ENCODE data around the gene TVP23C. TPM values are rescaled to one million over a fixed set of nuclear protein-coding genes. Genes with fewer than 3 reads are reported as not detected.

The TVP23C gene
- total and polyA plus RNA-seq, 2 experiments from 2014 or later = 10.4 to 31.7 TPM

DNA sequence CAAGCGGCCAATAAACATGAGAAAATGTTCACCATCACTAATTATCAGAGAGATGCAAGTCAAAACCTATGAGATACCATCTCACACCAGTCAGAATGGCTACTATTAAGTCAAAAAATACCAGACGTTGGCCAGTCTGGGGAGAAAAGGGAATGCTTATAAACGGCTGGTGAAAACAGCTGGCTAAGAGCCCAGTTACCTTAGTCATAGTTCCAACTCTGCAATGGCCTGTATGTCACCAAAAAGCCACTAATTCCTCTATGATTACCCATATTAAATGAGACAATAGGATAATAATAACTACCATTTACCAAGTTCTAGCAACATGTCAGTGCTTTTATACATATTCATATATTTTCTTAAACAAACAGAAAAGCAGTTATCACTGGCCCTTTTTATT, 52.9 kb downstream of the TVP23C start:
- Mint-ChIP-seq H3K4me3 (no peak overlapping the region), H3K4me1 (no peaks in the 10 kb centered on the region; the same call in 2 of the 3 replicates), H3K27me3 (ENCODE audit: insufficient read depth, low read depth, poor library complexity) (peaks cover 7% of the 10 kb centered on the region), H3K9me3 (peaks cover 2% of the 10 kb centered on the region; the same call in 2 of the 3 replicates), H3K36me3 (ENCODE audit: low read depth) (peaks cover 43% of the 10 kb centered on the region), H3K27ac (no peak overlapping the region)
- no peak overlapping the region for H3K4me3 ChIP-seq
- peaks cover 5% of the 10 kb centered on the region; the same call in 1 of the 2 replicates for H4K20me1 ChIP-seq (replicated peaks; ENCODE audit: insufficient read depth)
- DNase-seq (ENCODE audit: low spot score) = no peak
- H3K27ac ChIP-seq (ENCODE audit: low read depth) = no peak overlapping the region
- no peak for ATAC-seq
- H3K4me2 ChIP-seq = no peak overlapping the region
- H3K79me2 ChIP-seq (replicated peaks; ENCODE audit: insufficient read depth) = no peaks in the 10 kb centered on the region
- no peak for TF ChIP-seq EZH2phosphoT487 (IDR thresholded peaks at IDR 0.05; ENCODE audit: unreplicated experiment)
- no peak for TF ChIP-seq ZNF331 (CRISPR knock-in tag; IDR thresholded peaks at IDR 0.05; ENCODE audit: low read depth)
- TF ChIP-seq ZNF114 (CRISPR knock-in tag; IDR thresholded peaks at IDR 0.05) = no peak
- TF ChIP-seq POLR2AphosphoS5 (IDR thresholded peaks at IDR 0.05; ENCODE audit: low read depth) = no peak
- TF ChIP-seq, protein P1, sequence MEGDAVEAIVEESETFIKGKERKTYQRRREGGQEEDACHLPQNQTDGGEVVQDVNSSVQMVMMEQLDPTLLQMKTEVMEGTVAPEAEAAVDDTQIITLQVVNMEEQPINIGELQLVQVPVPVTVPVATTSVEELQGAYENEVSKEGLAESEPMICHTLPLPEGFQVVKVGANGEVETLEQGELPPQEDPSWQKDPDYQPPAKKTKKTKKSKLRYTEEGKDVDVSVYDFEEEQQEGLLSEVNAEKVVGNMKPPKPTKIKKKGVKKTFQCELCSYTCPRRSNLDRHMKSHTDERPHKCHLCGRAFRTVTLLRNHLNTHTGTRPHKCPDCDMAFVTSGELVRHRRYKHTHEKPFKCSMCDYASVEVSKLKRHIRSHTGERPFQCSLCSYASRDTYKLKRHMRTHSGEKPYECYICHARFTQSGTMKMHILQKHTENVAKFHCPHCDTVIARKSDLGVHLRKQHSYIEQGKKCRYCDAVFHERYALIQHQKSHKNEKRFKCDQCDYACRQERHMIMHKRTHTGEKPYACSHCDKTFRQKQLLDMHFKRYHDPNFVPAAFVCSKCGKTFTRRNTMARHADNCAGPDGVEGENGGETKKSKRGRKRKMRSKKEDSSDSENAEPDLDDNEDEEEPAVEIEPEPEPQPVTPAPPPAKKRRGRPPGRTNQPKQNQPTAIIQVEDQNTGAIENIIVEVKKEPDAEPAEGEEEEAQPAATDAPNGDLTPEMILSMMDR (conservative IDR thresholded peaks at IDR 0.05; ENCODE audit: low read depth in 2 of 2) = no peak
- TF ChIP-seq, protein P2, sequence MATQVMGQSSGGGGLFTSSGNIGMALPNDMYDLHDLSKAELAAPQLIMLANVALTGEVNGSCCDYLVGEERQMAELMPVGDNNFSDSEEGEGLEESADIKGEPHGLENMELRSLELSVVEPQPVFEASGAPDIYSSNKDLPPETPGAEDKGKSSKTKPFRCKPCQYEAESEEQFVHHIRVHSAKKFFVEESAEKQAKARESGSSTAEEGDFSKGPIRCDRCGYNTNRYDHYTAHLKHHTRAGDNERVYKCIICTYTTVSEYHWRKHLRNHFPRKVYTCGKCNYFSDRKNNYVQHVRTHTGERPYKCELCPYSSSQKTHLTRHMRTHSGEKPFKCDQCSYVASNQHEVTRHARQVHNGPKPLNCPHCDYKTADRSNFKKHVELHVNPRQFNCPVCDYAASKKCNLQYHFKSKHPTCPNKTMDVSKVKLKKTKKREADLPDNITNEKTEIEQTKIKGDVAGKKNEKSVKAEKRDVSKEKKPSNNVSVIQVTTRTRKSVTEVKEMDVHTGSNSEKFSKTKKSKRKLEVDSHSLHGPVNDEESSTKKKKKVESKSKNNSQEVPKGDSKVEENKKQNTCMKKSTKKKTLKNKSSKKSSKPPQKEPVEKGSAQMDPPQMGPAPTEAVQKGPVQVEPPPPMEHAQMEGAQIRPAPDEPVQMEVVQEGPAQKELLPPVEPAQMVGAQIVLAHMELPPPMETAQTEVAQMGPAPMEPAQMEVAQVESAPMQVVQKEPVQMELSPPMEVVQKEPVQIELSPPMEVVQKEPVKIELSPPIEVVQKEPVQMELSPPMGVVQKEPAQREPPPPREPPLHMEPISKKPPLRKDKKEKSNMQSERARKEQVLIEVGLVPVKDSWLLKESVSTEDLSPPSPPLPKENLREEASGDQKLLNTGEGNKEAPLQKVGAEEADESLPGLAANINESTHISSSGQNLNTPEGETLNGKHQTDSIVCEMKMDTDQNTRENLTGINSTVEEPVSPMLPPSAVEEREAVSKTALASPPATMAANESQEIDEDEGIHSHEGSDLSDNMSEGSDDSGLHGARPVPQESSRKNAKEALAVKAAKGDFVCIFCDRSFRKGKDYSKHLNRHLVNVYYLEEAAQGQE (IDR thresholded peaks at IDR 0.05; ENCODE audit: unreplicated experiment) = no peak
- TF ChIP-seq NANOG (IDR thresholded peaks at IDR 0.05; ENCODE audit: borderline replicate concordance) = no peak
- no peak for TF ChIP-seq EZH2 (IDR thresholded peaks at IDR 0.05; ENCODE audit: low read depth, unreplicated experiment)
- no peak for TF ChIP-seq CREB1 (CRISPR knock-in tag; IDR thresholded peaks at IDR 0.05; ENCODE audit: low read depth)
- TF ChIP-seq, protein P3, sequence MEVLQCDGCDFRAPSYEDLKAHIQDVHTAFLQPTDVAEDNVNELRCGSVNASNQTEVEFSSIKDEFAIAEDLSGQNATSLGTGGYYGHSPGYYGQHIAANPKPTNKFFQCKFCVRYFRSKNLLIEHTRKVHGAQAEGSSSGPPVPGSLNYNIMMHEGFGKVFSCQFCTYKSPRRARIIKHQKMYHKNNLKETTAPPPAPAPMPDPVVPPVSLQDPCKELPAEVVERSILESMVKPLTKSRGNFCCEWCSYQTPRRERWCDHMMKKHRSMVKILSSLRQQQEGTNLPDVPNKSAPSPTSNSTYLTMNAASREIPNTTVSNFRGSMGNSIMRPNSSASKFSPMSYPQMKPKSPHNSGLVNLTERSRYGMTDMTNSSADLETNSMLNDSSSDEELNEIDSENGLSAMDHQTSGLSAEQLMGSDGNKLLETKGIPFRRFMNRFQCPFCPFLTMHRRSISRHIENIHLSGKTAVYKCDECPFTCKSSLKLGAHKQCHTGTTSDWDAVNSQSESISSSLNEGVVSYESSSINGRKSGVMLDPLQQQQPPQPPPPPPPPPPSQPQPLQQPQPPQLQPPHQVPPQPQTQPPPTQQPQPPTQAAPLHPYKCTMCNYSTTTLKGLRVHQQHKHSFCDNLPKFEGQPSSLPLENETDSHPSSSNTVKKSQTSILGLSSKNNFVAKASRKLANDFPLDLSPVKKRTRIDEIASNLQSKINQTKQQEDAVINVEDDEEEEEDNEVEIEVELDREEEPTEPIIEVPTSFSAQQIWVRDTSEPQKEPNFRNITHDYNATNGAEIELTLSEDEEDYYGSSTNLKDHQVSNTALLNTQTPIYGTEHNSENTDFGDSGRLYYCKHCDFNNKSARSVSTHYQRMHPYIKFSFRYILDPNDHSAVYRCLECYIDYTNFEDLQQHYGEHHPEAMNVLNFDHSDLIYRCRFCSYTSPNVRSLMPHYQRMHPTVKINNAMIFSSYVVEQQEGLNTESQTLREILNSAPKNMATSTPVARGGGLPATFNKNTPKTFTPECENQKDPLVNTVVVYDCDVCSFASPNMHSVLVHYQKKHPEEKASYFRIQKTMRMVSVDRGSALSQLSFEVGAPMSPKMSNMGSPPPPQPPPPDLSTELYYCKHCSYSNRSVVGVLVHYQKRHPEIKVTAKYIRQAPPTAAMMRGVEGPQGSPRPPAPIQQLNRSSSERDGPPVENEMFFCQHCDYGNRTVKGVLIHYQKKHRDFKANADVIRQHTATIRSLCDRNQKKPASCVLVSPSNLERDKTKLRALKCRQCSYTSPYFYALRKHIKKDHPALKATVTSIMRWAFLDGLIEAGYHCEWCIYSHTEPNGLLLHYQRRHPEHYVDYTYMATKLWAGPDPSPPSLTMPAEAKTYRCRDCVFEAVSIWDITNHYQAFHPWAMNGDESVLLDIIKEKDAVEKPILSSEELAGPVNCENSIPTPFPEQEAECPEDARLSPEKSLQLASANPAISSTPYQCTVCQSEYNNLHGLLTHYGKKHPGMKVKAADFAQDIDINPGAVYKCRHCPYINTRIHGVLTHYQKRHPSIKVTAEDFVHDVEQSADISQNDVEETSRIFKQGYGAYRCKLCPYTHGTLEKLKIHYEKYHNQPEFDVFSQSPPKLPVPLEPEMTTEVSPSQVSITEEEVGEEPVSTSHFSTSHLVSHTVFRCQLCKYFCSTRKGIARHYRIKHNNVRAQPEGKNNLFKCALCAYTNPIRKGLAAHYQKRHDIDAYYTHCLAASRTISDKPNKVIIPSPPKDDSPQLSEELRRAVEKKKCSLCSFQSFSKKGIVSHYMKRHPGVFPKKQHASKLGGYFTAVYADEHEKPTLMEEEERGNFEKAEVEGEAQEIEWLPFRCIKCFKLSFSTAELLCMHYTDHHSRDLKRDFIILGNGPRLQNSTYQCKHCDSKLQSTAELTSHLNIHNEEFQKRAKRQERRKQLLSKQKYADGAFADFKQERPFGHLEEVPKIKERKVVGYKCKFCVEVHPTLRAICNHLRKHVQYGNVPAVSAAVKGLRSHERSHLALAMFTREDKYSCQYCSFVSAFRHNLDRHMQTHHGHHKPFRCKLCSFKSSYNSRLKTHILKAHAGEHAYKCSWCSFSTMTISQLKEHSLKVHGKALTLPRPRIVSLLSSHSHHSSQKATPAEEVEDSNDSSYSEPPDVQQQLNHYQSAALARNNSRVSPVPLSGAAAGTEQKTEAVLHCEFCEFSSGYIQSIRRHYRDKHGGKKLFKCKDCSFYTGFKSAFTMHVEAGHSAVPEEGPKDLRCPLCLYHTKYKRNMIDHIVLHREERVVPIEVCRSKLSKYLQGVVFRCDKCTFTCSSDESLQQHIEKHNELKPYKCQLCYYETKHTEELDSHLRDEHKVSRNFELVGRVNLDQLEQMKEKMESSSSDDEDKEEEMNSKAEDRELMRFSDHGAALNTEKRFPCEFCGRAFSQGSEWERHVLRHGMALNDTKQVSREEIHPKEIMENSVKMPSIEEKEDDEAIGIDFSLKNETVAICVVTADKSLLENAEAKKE (CRISPR knock-in tag; IDR thresholded peaks at IDR 0.05) = no peak
- TF ChIP-seq STAT1 (IDR thresholded peaks at IDR 0.05; ENCODE audit: unreplicated experiment) = no peak
- TF ChIP-seq JUNB (IDR thresholded peaks at IDR 0.05; ENCODE audit: unreplicated experiment) = no peak
- TF ChIP-seq, protein P4, sequence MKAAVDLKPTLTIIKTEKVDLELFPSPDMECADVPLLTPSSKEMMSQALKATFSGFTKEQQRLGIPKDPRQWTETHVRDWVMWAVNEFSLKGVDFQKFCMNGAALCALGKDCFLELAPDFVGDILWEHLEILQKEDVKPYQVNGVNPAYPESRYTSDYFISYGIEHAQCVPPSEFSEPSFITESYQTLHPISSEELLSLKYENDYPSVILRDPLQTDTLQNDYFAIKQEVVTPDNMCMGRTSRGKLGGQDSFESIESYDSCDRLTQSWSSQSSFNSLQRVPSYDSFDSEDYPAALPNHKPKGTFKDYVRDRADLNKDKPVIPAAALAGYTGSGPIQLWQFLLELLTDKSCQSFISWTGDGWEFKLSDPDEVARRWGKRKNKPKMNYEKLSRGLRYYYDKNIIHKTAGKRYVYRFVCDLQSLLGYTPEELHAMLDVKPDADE (IDR thresholded peaks at IDR 0.05) = no peak
- no peaks in the 10 kb centered on the region for H3F3A ChIP-seq (replicated peaks; ENCODE audit: low read depth)
- H2AFZ ChIP-seq = no peak overlapping the region
- no peaks in the 10 kb centered on the region for H3K4me1 ChIP-seq (ENCODE audit: insufficient read depth)
- no peaks in the 10 kb centered on the region for H3K27me3 ChIP-seq (ENCODE audit: insufficient read depth)
- H3K9me2 ChIP-seq (ENCODE audit: insufficient read depth) = no peaks in the 10 kb centered on the region
- no peaks in the 10 kb centered on the region for H3K36me3 ChIP-seq (ENCODE audit: insufficient read depth)
